ENCODE results near the gene PLAC1. TPM values are rescaled to one million over a fixed set of nuclear protein-coding genes. Genes with fewer than 3 reads are reported as not detected.

PLAC1 gene
- total RNA-seq, 1 donor: 0.27 TPM

DNA sequence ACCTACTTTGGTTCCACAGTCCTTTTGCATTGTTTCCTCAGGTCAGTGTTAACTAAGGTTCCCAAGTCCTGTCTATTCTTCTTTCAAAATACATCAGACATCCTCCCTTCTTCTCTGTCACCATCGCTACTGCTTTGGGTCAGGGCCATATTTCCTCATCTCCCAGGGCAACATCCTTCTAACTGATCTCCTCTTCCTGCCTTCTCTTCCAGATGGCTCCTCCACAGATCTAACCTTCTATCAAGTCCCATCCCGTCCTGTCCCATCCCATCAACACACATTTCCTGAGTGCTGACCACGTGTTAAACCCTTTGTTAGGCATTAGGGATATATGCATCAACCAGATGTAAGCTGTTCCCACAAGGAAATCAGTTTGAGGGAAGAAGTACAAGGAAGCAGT lies 25.9 kb downstream of the PLAC1 start:
- no peak for DNase-seq (ENCODE audit: low read depth in 2 of 3, low spot score in 2 of 3)

DNA sequence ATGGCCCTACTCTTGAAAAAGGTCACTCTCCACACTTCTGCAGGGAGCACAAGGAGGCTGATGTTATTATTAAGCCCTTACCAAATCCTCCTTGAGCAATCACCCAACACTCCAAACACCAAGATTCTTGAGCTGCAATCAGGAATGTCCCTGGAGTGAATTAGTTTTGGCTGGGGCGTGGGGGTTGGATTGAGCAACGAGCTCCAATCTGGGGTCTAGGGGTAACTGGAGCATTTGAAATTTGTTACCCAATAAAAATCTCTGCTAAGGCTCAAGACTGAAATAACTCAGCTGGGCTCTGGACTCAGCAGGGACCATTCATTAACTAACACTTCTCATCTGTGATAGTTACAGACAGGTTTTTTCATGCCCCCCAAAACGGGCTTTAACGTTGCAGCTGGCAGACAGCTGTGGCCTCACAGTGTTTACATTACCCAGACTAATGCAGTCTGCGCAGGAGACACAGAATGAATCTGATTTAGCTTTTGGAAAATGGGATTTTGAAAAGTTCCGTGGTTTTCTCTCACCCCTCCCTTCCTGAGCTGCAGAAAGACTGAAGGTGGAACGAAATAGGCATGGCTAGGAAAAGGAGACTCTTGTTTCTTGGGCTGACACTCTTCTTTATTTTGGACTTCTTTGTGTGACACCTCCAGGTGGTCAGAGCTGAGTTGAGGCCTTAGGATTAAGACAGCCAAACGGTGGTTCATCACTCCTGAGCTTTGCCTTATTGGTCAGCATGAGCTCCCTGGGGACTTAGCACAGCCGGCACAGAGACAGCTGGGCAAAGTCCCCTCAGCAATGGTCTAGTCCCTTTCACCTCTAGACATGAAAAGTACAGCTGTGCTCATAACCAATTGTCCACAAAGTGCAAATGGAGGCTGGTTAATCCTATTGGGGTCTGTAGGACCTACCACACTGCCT lies 26.6 kb downstream of the PLAC1 start:
- no peak for DNase-seq (ENCODE audit: low read depth in 2 of 3, low spot score in 2 of 3)

DNA sequence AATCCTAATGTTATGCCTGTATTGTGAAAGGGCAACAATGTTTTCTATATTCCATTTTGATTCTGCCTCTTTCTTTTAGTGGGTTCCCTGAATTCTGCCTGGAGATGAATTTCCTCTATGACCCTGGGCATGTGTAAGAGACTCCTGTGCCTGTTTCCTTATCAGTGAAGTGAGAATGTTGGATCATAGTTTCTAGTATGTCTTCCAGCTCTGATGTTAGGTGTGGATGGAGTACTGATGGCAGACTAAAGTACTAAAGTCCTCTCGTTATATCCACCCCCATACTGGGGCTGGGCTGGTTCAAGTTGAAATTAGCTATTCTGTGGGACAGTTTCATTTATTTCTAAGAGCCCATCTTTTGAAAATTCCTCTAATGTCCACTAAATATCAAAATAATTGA lies 29.6 kb downstream of the PLAC1 start:
- DNase-seq (ENCODE audit: low read depth in 2 of 3, low spot score in 2 of 3): no peak

DNA sequence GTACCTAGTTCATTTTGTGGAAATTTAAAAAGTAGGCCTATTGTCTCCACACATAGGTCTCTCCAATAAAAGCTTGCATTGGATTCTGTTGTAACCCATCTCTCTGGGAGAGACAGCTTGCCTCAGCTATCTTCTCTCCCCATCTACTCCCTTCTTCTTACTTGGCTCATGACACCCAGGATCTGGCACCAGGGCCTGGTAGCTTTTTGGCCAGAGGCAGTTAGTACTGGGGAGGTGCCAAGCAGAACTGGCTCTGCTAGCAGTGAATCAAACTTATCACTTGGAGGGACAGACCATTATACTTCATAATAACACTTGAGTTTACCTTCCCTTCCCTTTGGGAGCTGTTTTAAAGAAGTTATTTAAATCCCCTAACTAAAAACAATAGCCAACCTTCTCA lies 31.8 kb downstream of the PLAC1 start:
- no peak for DNase-seq (ENCODE audit: low read depth in 2 of 3, low spot score in 2 of 3)

DNA sequence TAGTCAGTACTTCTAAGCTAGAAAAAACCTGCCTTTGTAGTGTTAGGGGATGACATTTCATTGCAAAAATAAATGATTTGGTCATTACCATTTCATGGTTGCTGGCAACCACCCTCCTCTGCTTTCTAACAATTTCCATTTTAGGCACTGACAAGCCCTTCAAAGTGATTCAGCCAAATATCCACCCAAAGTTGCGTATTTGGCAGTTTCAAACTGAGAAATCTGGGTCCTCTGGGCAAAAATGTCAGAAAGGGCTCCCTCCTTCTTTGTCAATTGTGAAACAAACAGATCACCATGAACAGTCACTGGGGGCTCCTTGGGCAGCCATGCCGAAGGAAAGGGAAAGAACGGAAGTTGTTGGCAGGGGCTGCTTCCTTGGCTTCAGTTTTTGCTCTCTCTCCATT lies 33.0 kb downstream of the PLAC1 start:
- DNase-seq (ENCODE audit: low read depth in 2 of 3, low spot score in 2 of 3): no peak

DNA sequence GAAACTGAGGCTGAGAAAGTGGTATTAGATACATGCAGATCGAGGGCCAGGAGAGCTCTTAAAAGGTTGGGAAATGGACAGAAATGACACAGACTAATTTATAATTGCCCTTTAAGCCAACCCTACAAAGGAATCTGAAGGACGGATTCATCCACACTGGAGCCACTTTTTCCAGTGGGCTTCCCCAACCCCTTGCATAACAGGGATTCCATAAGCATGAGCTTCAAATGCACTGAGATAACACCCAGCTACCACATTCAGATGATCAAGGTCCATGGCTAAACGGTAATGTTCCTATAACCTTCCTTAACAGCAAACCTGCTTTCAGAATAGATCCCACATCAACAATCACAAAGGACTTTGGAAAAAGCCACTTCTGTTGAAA lies 34.2 kb downstream of the PLAC1 start:
- DNase-seq (ENCODE audit: low read depth in 2 of 3, low spot score in 2 of 3): no peak

DNA sequence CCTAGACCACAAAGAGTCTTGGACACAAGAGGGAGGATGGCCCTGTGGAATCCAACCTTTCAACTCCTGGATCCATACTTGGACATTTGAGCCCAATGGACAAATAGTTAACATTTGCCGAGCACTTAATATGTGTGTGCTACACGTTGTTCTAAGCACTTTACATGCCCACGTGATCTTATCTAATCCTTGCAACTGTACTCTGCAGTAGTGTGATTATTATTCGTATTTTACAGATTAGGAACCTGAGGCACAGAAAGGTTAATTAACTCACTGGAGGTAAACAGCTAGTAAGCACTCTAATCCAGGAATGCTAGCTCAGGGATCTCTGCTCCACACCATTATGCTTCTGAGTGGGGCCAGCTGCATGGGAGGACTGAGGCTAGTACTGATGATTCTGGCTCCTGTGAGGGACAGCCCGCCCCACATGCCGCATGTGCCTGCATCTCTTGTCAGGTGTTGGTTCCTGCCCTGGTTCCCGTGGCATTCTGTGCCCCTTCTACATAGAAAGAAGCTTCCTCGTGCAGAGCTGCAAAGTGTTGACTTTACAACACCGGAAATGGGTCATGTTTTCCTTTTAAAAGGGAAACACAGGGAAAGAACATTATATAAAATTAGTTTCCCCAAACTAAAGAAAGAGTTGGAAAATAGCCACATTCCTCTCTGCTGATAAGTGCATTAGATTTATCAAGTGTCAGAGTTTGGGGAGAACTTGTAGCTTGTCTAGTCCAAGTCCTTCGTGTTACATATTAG lies 34.8 kb downstream of the PLAC1 start:
- DNase-seq (ENCODE audit: low read depth in 2 of 3, low spot score in 2 of 3): no peak

DNA sequence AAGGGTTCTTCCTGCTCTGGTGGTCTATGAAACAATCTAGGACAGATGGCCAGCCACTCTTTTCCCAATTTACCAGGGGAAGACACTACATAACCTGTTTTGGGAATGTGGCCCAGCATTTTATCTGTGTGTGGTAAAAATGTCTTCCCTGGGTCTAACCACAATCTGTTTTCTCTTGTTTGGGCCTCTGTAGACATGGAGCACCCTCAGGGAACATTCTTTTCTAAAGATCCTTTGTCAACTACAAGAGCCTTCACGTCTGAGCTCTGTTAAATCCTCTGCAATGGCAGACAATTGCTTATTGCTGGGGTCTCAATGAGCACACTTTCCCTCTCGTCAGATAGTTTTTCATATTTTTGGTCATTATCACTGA lies 35.5 kb downstream of the PLAC1 start:
- no peak for DNase-seq (ENCODE audit: low read depth in 2 of 3, low spot score in 2 of 3)

DNA sequence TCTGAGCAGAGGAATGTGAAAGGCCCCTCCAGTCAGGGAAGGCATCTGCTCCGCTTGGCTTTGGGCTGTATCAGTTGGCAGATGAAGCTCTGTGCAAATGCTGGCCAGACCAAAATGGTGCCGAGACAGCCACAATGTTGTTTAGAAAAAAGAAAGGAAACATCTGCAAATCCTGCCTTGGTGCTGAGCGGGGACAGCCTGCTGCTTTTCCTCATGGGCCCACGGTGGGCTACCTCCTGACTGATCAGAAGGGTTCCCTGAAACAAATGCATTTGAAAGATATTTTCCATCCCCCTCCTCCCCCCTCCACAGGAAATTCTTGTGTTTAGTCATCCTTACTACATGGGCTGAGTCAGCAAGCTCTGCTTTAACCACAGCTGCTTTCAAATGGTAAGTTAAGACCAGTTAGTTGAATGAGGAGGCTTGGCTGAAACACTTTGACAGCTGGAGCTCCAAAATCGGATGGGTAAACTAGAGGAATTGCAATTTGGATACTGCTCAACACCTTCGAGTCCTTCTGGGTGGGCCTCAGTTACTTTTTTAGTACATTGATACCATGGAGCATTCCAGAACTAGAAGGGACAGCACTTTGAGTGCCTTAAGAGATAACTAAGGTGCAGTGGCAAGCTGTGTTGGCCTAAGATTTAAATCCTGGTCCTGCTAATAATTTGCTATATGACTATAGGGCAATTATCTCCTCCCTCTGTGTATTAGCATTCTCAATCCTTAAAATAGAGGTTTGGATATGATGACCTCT lies 36.0 kb downstream of the PLAC1 start:
- DNase-seq (ENCODE audit: low read depth in 2 of 3, low spot score in 2 of 3): peak in 2 of 3 donors; percentile 82 to 91

DNA sequence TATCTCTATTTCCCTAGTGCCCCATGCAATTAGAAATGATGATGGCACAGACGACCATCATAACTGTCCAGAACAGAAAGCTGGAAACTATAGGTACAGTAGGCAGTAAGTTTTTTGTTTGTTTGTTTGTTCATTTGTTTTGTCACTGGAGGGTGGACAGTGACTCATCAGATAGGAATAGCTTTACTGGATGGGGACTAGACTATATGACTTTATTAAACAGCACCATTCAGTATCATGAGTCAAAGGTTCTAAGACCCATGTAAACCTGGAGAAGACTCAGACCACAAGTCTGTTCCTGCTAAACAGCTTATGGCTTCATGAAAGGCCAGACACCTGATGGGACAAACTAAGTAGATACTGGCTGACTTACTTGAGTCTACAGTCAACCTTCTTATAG lies 38.4 kb downstream of the PLAC1 start:
- no peak for DNase-seq (ENCODE audit: low read depth in 2 of 3, low spot score in 2 of 3)

DNA sequence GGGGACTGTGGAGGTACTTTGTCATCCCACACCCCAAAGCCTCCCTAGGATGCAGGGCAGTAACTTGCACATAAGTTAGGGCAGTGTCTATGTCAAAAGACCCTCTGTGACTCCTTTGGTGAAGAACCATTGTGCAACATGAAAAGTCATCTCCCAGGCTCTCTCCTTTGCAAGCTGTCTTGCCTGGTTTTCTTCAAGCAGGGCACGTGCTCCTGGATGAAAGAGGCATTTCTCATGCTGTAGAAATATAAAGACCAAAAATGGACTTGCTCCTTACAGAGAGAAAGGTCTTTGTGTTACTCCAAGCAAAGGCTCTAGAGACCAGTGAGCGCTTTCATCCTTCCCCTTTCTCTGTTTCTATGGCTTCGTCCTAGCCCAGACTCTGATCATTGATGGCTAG lies 44.9 kb downstream of the PLAC1 start:
- DNase-seq (ENCODE audit: low read depth in 2 of 3, low spot score in 2 of 3): no peak

DNA sequence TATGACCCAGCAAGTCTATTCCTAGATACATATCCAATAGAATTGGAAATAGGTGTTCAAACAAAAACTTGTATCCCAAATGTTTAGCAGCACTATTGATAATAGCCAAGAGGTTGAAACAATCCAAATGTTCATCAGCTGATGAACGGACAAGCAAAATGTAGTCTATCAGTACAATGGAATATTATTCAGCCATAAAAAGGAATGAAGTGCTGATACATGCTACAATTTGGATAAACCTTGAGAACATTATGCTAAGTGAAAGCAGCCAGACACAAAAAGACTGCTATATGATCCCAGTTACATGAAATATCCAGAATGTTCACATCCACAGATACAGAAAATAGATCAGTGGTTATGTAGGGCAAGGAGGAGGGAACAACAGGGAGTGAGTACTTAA lies 50.1 kb downstream of the PLAC1 start:
- DNase-seq (ENCODE audit: low read depth in 2 of 3, low spot score in 2 of 3): no peak

DNA sequence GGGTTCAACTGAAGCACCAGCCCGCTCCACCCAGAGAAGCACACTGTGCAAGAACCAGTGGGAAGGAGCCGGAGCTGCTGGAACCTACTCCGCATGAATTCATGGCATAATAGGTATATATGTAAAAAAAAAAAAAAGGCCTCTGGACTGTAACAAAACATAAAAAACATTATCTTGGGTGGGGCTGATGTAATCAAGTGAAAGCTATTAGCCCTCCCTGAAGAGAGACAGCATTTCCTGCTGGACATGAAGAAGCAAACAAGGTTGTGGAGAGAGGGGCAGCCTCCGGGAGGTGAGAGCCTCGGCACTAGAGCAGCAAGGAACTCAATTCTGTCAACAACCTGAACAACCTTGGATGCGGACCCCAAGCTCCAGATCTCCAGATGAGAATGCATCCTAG lies 50.7 kb downstream of the PLAC1 start:
- DNase-seq (ENCODE audit: low read depth in 2 of 3, low spot score in 2 of 3): no peak

DNA sequence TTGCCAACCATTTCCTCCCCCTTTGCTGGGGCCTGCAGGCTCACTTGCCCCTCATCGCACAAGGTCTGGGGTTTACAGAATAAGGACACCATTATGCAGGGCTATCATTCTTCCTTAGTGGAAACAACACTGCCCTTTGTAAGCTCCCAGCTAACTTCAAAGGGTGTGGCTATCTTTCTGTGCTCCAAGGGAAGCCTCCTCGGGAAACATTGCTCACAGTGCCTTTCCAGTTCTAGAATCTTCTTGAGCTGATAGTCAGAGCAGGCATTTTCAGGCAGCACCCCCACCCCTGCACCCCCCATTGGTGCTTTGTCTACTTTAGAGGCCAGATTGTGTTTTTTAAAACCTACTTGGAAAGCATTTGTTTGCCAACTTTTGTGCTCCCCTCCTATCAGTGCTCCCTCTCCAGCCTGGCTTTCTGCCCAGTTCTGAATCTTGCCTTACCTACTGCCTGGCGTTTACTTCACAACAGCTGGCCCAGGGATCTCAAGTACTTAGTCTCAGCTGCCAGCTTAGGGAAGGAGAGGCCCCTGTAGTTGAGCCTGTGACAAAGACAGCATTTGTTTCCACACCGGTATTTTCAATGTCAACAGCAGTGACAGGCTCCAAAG lies 53.5 kb downstream of the PLAC1 start:
- no peak for DNase-seq (ENCODE audit: low read depth in 2 of 3, low spot score in 2 of 3)

DNA sequence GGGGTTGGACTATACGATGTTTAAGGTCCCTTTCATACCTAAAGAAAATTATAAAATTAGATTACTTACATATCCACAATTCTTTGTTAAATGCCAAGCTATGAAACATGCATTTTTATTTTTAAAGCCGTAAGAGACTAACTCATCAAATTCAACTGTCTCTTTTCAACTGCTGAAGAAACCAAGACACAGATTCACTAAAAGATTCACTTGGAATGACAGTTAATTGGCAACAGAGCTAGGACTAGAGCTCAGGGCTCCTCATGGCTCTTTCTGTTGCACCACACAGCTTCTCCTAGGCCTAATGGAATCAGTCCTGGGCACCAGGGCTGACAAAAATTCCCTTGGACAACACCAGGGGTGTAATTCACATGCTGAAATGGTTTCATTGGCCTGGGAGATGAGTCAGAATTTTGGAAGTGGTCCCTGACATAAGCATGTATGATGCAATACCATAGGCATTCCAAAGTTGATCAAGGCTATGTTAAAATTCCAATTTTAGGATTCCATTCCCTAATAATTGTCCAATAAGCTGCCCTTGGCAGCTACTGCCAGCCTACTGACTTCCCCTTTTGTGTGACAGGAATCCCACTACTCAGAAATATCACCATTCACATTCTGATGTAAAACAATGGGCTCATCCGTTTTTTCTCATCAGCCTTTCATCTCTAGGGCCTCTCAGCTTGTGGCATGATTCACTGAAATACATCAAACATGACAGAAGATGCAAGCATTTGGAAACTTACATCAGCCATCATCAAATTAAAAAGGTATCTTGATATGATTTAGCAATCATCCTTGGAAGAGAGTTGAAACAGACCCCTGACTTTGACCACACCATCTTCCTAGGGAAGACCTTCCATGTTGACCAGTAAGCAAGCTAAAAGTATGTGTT lies 54.2 kb downstream of the PLAC1 start:
- DNase-seq (ENCODE audit: low read depth in 2 of 3, low spot score in 2 of 3): no peak

DNA sequence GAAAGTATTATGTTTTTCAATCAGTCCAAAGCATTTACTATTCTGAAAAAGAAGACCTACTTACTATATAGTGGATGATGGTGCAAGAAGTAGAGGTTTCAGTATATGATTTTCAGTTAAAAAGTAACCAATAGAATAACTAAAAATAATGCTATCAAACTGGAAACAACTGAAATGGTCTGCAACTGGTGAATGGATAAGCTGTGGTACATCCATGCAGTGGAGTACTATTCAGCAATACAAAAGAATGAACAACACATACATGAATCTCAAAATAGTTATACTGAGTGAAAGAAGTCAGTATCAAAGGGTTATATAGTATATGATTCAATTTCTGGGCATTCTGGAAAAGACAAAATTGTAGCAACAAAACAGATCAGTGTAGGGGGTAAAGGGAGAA lies 55.9 kb downstream of the PLAC1 start:
- no peak for DNase-seq (ENCODE audit: low read depth in 2 of 3, low spot score in 2 of 3)

DNA sequence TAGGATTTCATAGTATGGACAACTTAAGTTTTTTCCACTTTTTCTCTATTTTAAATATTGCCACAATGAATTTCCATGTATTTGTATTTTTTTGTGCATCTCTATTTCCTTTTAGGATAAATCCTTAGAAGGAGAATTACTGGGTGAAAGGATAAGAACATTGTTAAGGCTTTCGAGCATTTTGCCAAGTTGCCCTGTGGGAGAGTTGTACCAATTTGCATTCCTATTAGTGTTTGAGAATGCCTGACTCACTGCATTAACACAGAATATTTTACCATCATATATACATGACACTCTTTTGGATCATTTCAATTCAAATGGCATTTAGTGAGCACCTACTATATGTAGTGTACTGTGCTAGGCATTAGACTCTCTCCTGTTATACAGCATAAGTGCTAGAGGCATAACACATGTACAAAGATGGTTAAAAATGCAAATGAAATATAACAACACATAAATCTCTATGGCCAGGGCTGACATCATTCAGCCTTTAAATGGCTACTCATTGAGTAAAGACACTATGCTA lies 57.0 kb downstream of the PLAC1 start:
- no peak for DNase-seq (ENCODE audit: low read depth in 2 of 3, low spot score in 2 of 3)

DNA sequence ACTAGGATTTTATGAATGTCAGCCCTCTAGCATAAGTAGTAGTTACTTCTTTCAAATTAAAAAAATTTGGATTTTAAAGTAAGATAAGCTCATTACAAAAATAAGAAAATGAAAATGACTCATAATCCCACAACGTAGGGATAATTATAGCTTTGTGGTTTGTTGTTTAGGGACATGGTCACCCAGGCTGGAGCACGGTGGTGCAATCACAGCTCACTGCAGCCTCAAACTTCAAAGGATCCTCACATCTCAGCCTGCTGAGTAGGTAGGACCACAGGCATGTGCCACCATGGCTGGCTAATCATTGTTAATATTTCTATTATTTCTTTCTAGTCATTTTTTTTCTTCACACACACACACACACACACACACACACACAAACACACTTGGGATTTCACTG lies 57.6 kb downstream of the PLAC1 start:
- DNase-seq (ENCODE audit: low read depth in 2 of 3, low spot score in 2 of 3): no peak

DNA sequence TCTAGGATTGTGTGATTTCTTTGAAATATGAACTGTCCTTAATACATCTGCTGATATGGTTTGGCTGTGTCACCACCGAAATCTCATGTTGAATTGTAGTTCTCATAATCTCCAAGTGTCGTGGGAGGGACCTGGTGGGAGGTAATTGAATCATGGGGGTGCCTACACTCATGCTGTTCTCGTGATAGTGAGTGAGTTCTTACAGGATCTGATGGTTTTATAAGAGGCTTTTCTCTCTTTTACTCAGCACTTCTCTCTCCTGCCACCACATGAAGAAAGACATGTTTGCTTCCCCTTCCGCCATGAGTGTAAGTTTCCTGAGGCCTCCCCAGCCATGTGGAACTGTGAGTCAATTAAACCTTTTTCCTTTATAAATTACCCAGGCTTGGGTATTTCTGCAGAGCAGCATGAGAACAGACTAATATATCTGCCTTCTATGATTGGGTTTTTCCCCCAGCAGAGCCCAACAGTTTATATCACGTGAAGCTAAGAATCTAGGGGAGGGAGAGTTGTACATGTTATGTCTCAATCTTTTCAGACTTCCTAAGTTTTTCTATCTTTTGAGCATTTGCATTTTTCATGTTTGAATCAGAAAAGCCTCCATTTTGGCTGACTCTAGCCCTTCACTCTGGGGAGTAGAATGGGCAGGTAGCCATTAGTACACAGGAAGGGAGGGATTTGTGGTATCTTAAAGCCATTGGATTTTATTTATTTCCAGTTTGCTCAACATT lies 58.9 kb downstream of the PLAC1 start:
- DNase-seq (ENCODE audit: low read depth in 2 of 3, low spot score in 2 of 3): no peak

All from hematopoietic multipotent progenitor cell (in vitro differentiated cells).